Lung (tissue), 16 donors: ENCODE measurements around the gene LURAP1L. TPM values are rescaled to one million over a fixed set of nuclear protein-coding genes. Genes with fewer than 3 reads are reported as not detected.

ENCODE experiments used
- ATAC-seq: fragments of 200-7000 bp; cut with Tn5 transposase; one replicate; pipeline ENCODE4 v1.9.1; 2020; ENCODE audit warnings: moderate number of reproducible peaks; ENCODE audit not compliant: insufficient read depth, low FRiP score
- DNase-seq, 3 donors: peaks; one replicate each; pipeline ENCODE4 v3.0.0-alpha.2; 2013 to 2017
- H3K27ac ChIP-seq, 2 donors: one replicate each; pipeline ENCODE4 v1.5.1; 2013; ENCODE audit warnings: mild to moderate bottlenecking in 2 of 2, moderate library complexity in 2 of 2, control low read depth in 1 of 2, inconsistent platforms in 1 of 2, low read depth in 1 of 2, low read length in 1 of 2
- H3K27me3 ChIP-seq, 3 donors: one replicate each; pipeline ENCODE4 v1.5.1; 2013; ENCODE audit warnings: low read length in 2 of 3; ENCODE audit not compliant: control insufficient read depth in 3 of 3, insufficient read depth in 3 of 3
- H3K36me3 ChIP-seq, 4 donors: one replicate each; pipeline ENCODE4 v1.5.1; 2013; ENCODE audit warnings: low read length in 4 of 4, mild to moderate bottlenecking in 1 of 4, moderate library complexity in 1 of 4; ENCODE audit not compliant: control insufficient read depth in 4 of 4, insufficient read depth in 4 of 4
- H3K4me1 ChIP-seq, 5 donors: one replicate each; pipeline ENCODE4 v1.5.1; 2013; ENCODE audit warnings: low read length in 5 of 5, mild to moderate bottlenecking in 2 of 5, moderate library complexity in 1 of 5; ENCODE audit not compliant: control insufficient read depth in 5 of 5, insufficient read depth in 5 of 5
- H3K4me3 ChIP-seq: one replicate; pipeline ENCODE4 v1.5.1; 2013; ENCODE audit warnings: mild to moderate bottlenecking, control low read depth, moderate library complexity
- H3K9ac ChIP-seq, 2 donors: one replicate each; pipeline ENCODE4 v1.5.1; 2013; ENCODE audit warnings: low read length in 2 of 2, control low read depth in 1 of 2; ENCODE audit not compliant: insufficient read depth in 1 of 2
- H3K9me3 ChIP-seq, 4 donors: one replicate each; pipeline ENCODE4 v1.5.1; 2013; ENCODE audit warnings: low read length in 3 of 4, mild to moderate bottlenecking in 1 of 4, moderate library complexity in 1 of 4; ENCODE audit not compliant: control insufficient read depth in 4 of 4, insufficient read depth in 3 of 4
- WGBS, 2 donors: extraction: QIAGEN DNeasy Blood & Tissue Kit; methylation state at CpG; one replicate each; pipeline ENCODE4 v1.1.7; 2013; 5-methylcytosine and 5-hydroxymethylcytosine counted together
- long read RNA-seq, 5 donors: transcript quantifications; one replicate each; lab custom pipeline, GENCODE V29; 2026
- polyA plus RNA-seq, 2 donors: library from polyadenylated mRNA; stranded (reverse); fragments of 200-250 nt; gene quantifications; one replicate each; pipeline ENCODE4 v1.2.1, GENCODE V29; 2013
- total RNA-seq, 2 donors: library from RNA; depleted of rRNA in 1 of 2; stranded (reverse); fragments of >200 nt in 1 of 2; gene quantifications; one replicate each; pipeline ENCODE4 v1.2.1, GENCODE V29; 2014 to 2021
- TF ChIP-seq, protein P1 (sequence below): IDR thresholded peaks from 2 replicates; pipeline ENCODE4 v1.5.1; 2012; ENCODE audit warnings: mild to moderate bottlenecking; ENCODE audit errors: control extremely low read depth, extremely low read depth
- donor health status: control.
- donor health status: control.
- donor health status: Bipolar disorder and iron deficiency.
- donor health status: healthy.
- donor health status: DM: yes; HTN: yes; CAD: no.

LURAP1L gene
- total RNA-seq, result 100 to 1,000 TPM in 1 of 2 donors, 10 to 100 TPM in 1; 27.0 to 104 TPM
- polyA plus RNA-seq, result 10 to 100 TPM; 24.9 to 33.2 TPM
- long read RNA-seq, donor 1, transcript LURAP1L-201 (2 exons, 1,753 nt), result major isoform, 50 of 51 reads
- long read RNA-seq, donor 1, partial matches to known transcripts, result 0 of 51 reads
- long read RNA-seq, donor 1, other reads (novel, unspliced or antisense), result 0 of 51 reads
- long read RNA-seq, donor 2, transcript LURAP1L-201 (2 exons, 1,753 nt), result major isoform, 16 of 16 reads
- long read RNA-seq, donor 2, partial matches to known transcripts, result 0 of 16 reads
- long read RNA-seq, donor 2, other reads (novel, unspliced or antisense), result 0 of 16 reads
- long read RNA-seq, donor 3, transcript LURAP1L-201 (2 exons, 1,753 nt), result major isoform, 23 of 31 reads
- long read RNA-seq, donor 3, partial matches to known transcripts, result 6 of 31 reads
- long read RNA-seq, donor 3, other reads (novel, unspliced or antisense), result 0 of 31 reads
- long read RNA-seq, donor 4, transcript LURAP1L-201 (2 exons, 1,753 nt), result major isoform, 10 of 10 reads
- long read RNA-seq, donor 4, partial matches to known transcripts, result 0 of 10 reads
- long read RNA-seq, donor 4, other reads (novel, unspliced or antisense), result 0 of 10 reads
- long read RNA-seq, donor 5, transcript LURAP1L-201 (2 exons, 1,753 nt), result major isoform, 21 of 22 reads
- long read RNA-seq, donor 5, partial matches to known transcripts, result 0 of 22 reads
- long read RNA-seq, donor 5, other reads (novel, unspliced or antisense), result 0 of 22 reads

DNA sequence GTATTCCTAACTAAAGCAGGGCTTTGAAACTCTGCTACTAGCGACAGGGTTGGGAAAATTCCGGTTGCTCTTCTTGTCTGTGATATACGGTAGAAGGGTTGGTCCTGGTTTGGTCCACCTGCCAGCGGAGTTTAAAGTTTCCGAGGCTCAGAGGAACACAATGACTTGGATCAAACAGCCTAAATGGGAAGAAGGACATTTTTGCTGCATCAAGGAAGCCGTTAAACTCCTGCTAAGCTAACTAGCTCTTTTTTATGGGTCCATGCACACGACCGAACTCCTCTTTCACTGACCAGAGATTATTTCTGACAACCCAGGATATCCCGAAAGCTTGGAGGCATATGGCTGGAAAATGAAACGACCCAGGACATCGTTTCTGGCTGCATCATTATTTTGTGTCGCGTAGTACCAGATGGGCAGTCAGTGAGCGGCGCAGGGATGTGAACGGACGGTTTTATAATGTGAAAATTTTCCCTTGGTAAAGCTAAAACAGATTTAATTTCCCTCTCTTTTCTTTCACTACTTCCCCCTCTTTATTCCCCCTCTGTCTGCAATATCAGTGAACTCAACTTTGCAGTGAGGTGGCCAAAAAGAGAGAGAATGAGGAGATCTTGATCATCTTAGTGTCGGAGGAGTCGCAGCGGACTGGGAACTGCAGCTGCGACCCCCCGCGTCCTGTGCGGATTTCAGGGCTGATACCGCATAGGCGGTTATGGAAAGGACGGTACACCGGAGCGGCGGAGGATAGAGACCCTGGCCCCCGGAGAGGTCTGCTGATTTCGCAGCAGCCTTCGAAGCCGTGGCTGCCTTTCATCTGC is at the start of gene LURAP1L:
TSS of gene LURAP1L (plus strand) at position 160 of the 818 bp plus-strand sequence. CDS start 696 bp downstream, outside the sequence.
- Histone ChIP-seq H3K4me1 (peaks cover 0 to 48% (median 1%) of the 10 kb centered on the region in 5 donors), H3K9me3 (no peaks in the 10 kb centered on the region), H3K4me3 (peak within 1 kb of the TSS; percentile 74), H3K27ac (peak within 1 kb of the TSS; percentile 50 to 94), H3K36me3 (peaks cover 0 to 40% (median 15%) of the 10 kb centered on the region in 4 donors), H3K9ac (peak within 1 kb of the TSS; percentile 47 to 99), H3K27me3 (no peaks in the 10 kb centered on the region)
- WGBS, 2 donors, result 1% methylated on average over 34 of the region's 34 CpGs
- TF ChIP-seq, protein P1, sequence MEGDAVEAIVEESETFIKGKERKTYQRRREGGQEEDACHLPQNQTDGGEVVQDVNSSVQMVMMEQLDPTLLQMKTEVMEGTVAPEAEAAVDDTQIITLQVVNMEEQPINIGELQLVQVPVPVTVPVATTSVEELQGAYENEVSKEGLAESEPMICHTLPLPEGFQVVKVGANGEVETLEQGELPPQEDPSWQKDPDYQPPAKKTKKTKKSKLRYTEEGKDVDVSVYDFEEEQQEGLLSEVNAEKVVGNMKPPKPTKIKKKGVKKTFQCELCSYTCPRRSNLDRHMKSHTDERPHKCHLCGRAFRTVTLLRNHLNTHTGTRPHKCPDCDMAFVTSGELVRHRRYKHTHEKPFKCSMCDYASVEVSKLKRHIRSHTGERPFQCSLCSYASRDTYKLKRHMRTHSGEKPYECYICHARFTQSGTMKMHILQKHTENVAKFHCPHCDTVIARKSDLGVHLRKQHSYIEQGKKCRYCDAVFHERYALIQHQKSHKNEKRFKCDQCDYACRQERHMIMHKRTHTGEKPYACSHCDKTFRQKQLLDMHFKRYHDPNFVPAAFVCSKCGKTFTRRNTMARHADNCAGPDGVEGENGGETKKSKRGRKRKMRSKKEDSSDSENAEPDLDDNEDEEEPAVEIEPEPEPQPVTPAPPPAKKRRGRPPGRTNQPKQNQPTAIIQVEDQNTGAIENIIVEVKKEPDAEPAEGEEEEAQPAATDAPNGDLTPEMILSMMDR, result no peak
- ATAC-seq (peak; percentile 55), DNase-seq (peak; percentile 72 to 96 (median 92))

- 86 to 89% methylated on average over 2 of the region's 2 CpGs for WGBS, 2 donors
- Histone ChIP-seq H3K4me1 (peaks cover 0 to 43% (median 8%) of the 10 kb centered on the region in 5 donors), H3K9me3 (no peaks in the 10 kb centered on the region), H3K4me3 (no peak overlapping the region), H3K9ac (no peak overlapping the region), H3K36me3 (no peaks in the 10 kb centered on the region), H3K27me3 (no peaks in the 10 kb centered on the region), H3K27ac (no peak overlapping the region)
- TF ChIP-seq, protein P1, result no peak
- no peak for ATAC-seq
- no peak for DNase-seq
These were observed 48.0 kb upstream of the LURAP1L start for GRCh38 chr9:12726795-12727194.

GRCh38 chr9:12730198-12730597 is 44.6 kb upstream of the LURAP1L start:
- WGBS, 2 donors, result 57 to 70% methylated on average over 1 of the region's 1 CpG
- H3K36me3 ChIP-seq, result no peaks in the 10 kb centered on the region
- no peak overlapping the region for H3K4me3 ChIP-seq
- DNase-seq (no peak), ATAC-seq (no peak)
- peaks cover 0 to 32% (median 8%) of the 10 kb centered on the region in 5 donors for H3K4me1 ChIP-seq
- H3K27ac ChIP-seq, result no peak overlapping the region
- no peak overlapping the region for H3K9ac ChIP-seq
- H3K27me3 ChIP-seq, result no peaks in the 10 kb centered on the region
- H3K9me3 ChIP-seq, result peaks cover 0 to 6% (median under 1%) of the 10 kb centered on the region in 4 donors
- TF ChIP-seq, protein P1, result no peak
